SK-N-SH treated with all-trans-retinoic acid at 6 μM for 48 hours (cell line): ENCODE data around the gene AGPS.

Experiments
- ATAC-seq: fragments of 200-7000 bp; cut with Tn5 transposase; 3 replicates; pipeline ENCODE4 v1.9.1; 2020; ENCODE audit warnings: mild to moderate bottlenecking, moderate library complexity
- ARNTL ChIP-seq: fragments of 450-650 bp; formaldehyde crosslinking; IDR thresholded peaks from 2 replicates; pipeline ENCODE4 v1.5.0; 2020; ENCODE audit warnings: low read depth, mild to moderate bottlenecking, moderate library complexity, borderline replicate concordance
- CSRNP3 ChIP-seq: fragments of 250-450 bp; sonication (Bioruptor Pico); IDR thresholded peaks from 2 replicates; pipeline ENCODE4 v1.5.1; 2021; ENCODE audit warnings: mild to moderate bottlenecking, moderate library complexity
- ESRRG ChIP-seq: fragments of 250-450 bp; sonication (Bioruptor Pico); IDR thresholded peaks from 2 replicates; pipeline ENCODE4 v1.6.1; 2021; ENCODE audit warnings: mild to moderate bottlenecking
- GLIS3 ChIP-seq: fragments of 250-450 bp; sonication (Bioruptor Pico); IDR thresholded peaks from 2 replicates; pipeline ENCODE4 v1.5.0; 2020; ENCODE audit warnings: mild to moderate bottlenecking, moderate library complexity
- ISL1 ChIP-seq: fragments of 250-450 bp; sonication (Bioruptor Pico); IDR thresholded peaks from 2 replicates; pipeline ENCODE4 v2.1.2; 2022; ENCODE audit warnings: mild to moderate bottlenecking, moderate library complexity
- OSR1 ChIP-seq: fragments of 250-450 bp; sonication (Bioruptor Pico); IDR thresholded peaks from 2 replicates; pipeline ENCODE4 v1.8.0; 2022; ENCODE audit warnings: moderate library complexity, mild to moderate bottlenecking, inconsistent platforms
- PPARA ChIP-seq: fragments of 250-450 bp; sonication (Bioruptor Pico); IDR thresholded peaks from 2 replicates; pipeline ENCODE4 v1.5.0; 2020; ENCODE audit warnings: mild to moderate bottlenecking, borderline replicate concordance
- RARB ChIP-seq: fragments of 250-450 bp; sonication (Bioruptor Pico); IDR thresholded peaks from 2 replicates; pipeline ENCODE4 v1.8.0; 2021; ENCODE audit warnings: mild to moderate bottlenecking, moderate library complexity
- SNAI2 ChIP-seq: fragments of 250-450 bp; sonication (Bioruptor Pico); IDR thresholded peaks from 2 replicates; pipeline ENCODE4 v1.5.0; 2020; ENCODE audit warnings: mild to moderate bottlenecking, moderate library complexity
- TCF4 ChIP-seq: fragments of 250-450 bp; sonication (Bioruptor Pico); IDR thresholded peaks from 2 replicates; pipeline ENCODE4 v1.8.0; 2021; ENCODE audit warnings: mild to moderate bottlenecking, moderate library complexity, borderline replicate concordance
- TOX ChIP-seq: fragments of 250-450 bp; sonication (Bioruptor Pico); IDR thresholded peaks from 2 replicates; pipeline ENCODE4 v1.8.0; 2021; ENCODE audit warnings: mild to moderate bottlenecking, moderate library complexity, borderline replicate concordance
- ZC3H10 ChIP-seq: fragments of 250-450 bp; sonication (Bioruptor Pico); IDR thresholded peaks from 2 replicates; pipeline ENCODE4 v1.5.1; 2021; ENCODE audit warnings: mild to moderate bottlenecking, moderate library complexity
- ZFP30 ChIP-seq: fragments of 450-650 bp; formaldehyde crosslinking; IDR thresholded peaks from 2 replicates; pipeline ENCODE4 v1.5.0; 2022; ENCODE audit warnings: mild to moderate bottlenecking, moderate library complexity
- ZNF565 ChIP-seq: fragments of 450-650 bp; formaldehyde crosslinking; conservative IDR thresholded peaks from 2 replicates; pipeline ENCODE4 v1.5.0; 2020; ENCODE audit warnings: low read depth, mild to moderate bottlenecking, moderate library complexity
- ZNF8 ChIP-seq: fragments of 450-650 bp; formaldehyde crosslinking; IDR thresholded peaks from 2 replicates; pipeline ENCODE4 v1.5.0; 2020; ENCODE audit warnings: mild to moderate bottlenecking, moderate library complexity
- TF ChIP-seq, protein P1 (sequence below): fragments of 250-450 bp; sonication (Bioruptor Pico); IDR thresholded peaks from 2 replicates; pipeline ENCODE4 v1.8.0; 2020; ENCODE audit warnings: mild to moderate bottlenecking, moderate library complexity, borderline replicate concordance
- TF ChIP-seq, protein P2 (sequence below): fragments of 250-450 bp; sonication (Bioruptor Pico); IDR thresholded peaks from 2 replicates; pipeline ENCODE4 v1.8.0; 2021; ENCODE audit warnings: low read depth, mild to moderate bottlenecking, moderate library complexity, borderline replicate concordance
- TF ChIP-seq, protein P3 (sequence below): fragments of 250-450 bp; sonication (Bioruptor Pico); IDR thresholded peaks from 2 replicates; pipeline ENCODE4 v1.5.1; 2020; ENCODE audit warnings: low read depth, mild to moderate bottlenecking, moderate library complexity

Gene AGPS

GRCh38 chr2:177535958-177536504 lies 143.5 kb downstream of the AGPS start (continued):
- TF ChIP-seq ESRRG (CRISPR knock-in tag) (no peak), TOX (CRISPR knock-in tag) (no peak), TCF4 (no peak), PPARA (no peak), ZNF8 (CRISPR knock-in tag) (no peak)
- TF ChIP-seq, protein P1, sequence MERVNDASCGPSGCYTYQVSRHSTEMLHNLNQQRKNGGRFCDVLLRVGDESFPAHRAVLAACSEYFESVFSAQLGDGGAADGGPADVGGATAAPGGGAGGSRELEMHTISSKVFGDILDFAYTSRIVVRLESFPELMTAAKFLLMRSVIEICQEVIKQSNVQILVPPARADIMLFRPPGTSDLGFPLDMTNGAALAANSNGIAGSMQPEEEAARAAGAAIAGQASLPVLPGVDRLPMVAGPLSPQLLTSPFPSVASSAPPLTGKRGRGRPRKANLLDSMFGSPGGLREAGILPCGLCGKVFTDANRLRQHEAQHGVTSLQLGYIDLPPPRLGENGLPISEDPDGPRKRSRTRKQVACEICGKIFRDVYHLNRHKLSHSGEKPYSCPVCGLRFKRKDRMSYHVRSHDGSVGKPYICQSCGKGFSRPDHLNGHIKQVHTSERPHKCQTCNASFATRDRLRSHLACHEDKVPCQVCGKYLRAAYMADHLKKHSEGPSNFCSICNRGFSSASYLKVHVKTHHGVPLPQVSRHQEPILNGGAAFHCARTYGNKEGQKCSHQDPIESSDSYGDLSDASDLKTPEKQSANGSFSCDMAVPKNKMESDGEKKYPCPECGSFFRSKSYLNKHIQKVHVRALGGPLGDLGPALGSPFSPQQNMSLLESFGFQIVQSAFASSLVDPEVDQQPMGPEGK (CRISPR knock-in tag), result no peak

- TF ChIP-seq GLIS3 (CRISPR knock-in tag), result no peak
- TF ChIP-seq ESRRG (CRISPR knock-in tag), result no peak
- TF ChIP-seq, protein P2, sequence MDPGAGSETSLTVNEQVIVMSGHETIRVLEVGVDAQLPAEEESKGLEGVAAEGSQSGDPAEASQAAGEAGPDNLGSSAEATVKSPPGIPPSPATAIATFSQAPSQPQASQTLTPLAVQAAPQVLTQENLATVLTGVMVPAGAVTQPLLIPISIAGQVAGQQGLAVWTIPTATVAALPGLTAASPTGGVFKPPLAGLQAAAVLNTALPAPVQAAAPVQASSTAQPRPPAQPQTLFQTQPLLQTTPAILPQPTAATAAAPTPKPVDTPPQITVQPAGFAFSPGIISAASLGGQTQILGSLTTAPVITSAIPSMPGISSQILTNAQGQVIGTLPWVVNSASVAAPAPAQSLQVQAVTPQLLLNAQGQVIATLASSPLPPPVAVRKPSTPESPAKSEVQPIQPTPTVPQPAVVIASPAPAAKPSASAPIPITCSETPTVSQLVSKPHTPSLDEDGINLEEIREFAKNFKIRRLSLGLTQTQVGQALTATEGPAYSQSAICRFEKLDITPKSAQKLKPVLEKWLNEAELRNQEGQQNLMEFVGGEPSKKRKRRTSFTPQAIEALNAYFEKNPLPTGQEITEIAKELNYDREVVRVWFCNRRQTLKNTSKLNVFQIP (CRISPR knock-in tag), result no peak
- TF ChIP-seq, protein P3, sequence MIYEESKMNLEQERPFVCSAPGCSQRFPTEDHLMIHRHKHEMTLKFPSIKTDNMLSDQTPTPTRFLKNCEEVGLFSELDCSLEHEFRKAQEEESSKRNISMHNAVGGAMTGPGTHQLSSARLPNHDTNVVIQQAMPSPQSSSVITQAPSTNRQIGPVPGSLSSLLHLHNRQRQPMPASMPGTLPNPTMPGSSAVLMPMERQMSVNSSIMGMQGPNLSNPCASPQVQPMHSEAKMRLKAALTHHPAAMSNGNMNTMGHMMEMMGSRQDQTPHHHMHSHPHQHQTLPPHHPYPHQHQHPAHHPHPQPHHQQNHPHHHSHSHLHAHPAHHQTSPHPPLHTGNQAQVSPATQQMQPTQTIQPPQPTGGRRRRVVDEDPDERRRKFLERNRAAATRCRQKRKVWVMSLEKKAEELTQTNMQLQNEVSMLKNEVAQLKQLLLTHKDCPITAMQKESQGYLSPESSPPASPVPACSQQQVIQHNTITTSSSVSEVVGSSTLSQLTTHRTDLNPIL, result no peak
- no peak for TF ChIP-seq CSRNP3 (CRISPR knock-in tag)
- no peak for TF ChIP-seq OSR1 (CRISPR knock-in tag)
- no peak for TF ChIP-seq ZC3H10 (CRISPR knock-in tag)
- TF ChIP-seq, protein P1 (CRISPR knock-in tag), result no peak
- no peak for TF ChIP-seq SNAI2 (CRISPR knock-in tag)
- no peak for TF ChIP-seq ZNF565 (CRISPR knock-in tag)
- no peak for TF ChIP-seq ISL1 (CRISPR knock-in tag)
- no peak for TF ChIP-seq TCF4
- TF ChIP-seq ZNF8 (CRISPR knock-in tag), result no peak
- no peak for TF ChIP-seq ZFP30 (CRISPR knock-in tag)
- no peak for TF ChIP-seq TOX (CRISPR knock-in tag)
- ATAC-seq, result no peak
Observed at GRCh38 chr2:177537213-177537612, 144.6 kb downstream of the AGPS start.

- no peak for ATAC-seq
- TF ChIP-seq OSR1 (CRISPR knock-in tag) (no peak), ARNTL (no peak), RARB (CRISPR knock-in tag) (no peak), ZFP30 (CRISPR knock-in tag) (no peak), TCF4 (no peak), GLIS3 (CRISPR knock-in tag) (no peak)
- TF ChIP-seq, protein P3, result no peak
Observed at GRCh38 chr2:177537636-177538035, 145.1 kb downstream of the AGPS start.

DNA sequence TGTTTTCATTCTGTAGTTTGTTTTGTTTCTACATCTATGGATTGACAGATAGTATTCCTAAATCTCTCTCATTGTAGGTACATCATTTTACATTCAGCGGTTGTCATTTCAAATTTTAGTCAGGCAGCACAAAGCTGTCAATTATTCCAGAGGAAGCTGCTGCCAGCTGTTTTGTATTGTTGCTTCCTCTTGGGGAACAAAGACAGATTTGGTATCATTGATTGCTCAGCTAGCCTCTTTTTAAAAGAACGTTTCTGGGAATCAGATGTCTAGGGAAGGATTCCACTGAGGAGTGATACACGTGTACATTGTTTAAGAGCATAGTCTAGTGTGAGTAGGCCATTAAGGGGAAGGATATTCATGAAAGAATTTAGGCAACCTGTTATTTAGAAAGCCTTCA lies 145.8 kb downstream of the AGPS start:
- ATAC-seq, result no peak

More for the DNA sequence above, 145.8 kb downstream of the AGPS start:
- no peak for TF ChIP-seq GLIS3 (CRISPR knock-in tag)
- TF ChIP-seq TCF4, result no peak
